ENCODE results near the gene C15orf40.

DNA sequence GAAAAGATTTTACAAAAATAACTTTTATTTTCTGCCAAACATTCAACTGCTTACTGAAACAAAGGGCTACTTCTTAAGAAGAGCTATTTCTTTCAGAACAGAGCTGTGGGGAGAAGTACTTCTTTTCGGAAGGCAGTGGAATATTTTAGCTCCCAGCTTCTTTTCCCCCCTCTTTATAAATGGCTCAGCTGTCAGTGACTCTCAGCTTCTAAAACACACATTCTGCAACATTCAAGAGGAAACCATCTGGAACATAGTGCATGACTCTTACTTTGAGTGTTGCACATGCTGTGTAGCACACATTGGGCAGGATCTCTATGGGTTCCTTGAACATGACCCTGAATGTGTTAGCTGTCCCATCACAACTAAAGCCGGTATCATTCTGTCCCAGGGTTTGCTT lies 7.0 kb upstream of the C15orf40 start:
- TF ChIP-seq, protein P1, sequence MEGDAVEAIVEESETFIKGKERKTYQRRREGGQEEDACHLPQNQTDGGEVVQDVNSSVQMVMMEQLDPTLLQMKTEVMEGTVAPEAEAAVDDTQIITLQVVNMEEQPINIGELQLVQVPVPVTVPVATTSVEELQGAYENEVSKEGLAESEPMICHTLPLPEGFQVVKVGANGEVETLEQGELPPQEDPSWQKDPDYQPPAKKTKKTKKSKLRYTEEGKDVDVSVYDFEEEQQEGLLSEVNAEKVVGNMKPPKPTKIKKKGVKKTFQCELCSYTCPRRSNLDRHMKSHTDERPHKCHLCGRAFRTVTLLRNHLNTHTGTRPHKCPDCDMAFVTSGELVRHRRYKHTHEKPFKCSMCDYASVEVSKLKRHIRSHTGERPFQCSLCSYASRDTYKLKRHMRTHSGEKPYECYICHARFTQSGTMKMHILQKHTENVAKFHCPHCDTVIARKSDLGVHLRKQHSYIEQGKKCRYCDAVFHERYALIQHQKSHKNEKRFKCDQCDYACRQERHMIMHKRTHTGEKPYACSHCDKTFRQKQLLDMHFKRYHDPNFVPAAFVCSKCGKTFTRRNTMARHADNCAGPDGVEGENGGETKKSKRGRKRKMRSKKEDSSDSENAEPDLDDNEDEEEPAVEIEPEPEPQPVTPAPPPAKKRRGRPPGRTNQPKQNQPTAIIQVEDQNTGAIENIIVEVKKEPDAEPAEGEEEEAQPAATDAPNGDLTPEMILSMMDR (IDR thresholded peaks at IDR 0.05 in 4 of 5, conservative IDR thresholded peaks at IDR 0.05 in 1 of 5): no peak
- no peak for TF ChIP-seq POLR2A (IDR thresholded peaks at IDR 0.05)
